Measurements from ENCODE around the gene TCF4.

DNA sequence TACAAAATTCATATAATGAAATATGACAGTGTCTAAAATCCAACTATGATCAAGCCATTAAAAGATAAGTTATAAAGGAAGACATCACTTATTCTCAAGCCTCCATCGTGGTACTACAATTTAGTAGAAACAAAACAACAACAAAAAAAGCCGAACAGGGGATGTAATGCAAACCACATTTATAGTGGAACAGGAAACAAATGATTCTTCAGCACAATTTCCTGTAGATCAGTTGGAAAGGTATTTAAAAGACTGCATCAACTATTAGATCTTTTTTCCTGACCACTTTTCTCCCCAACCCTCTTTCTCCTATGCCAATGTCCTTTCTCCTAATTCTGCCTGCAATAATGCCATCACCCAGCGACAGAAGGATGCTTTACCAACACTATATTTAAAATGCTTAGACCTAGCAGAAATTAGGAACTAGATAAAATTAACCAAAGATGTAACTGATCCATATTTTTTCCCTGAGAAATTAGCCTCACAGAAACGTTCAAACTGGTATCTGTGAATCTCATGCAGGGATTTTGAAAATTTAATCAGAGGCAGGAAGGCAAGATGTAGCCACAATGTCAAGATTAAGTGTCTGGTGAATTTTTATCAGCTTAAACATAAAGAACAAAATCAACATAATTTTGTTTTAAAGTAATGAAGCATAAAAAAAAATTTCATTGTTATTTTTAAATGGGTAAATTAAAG is 271.4 kb downstream of the TCF4 start:
- TF ChIP-seq, protein P1, sequence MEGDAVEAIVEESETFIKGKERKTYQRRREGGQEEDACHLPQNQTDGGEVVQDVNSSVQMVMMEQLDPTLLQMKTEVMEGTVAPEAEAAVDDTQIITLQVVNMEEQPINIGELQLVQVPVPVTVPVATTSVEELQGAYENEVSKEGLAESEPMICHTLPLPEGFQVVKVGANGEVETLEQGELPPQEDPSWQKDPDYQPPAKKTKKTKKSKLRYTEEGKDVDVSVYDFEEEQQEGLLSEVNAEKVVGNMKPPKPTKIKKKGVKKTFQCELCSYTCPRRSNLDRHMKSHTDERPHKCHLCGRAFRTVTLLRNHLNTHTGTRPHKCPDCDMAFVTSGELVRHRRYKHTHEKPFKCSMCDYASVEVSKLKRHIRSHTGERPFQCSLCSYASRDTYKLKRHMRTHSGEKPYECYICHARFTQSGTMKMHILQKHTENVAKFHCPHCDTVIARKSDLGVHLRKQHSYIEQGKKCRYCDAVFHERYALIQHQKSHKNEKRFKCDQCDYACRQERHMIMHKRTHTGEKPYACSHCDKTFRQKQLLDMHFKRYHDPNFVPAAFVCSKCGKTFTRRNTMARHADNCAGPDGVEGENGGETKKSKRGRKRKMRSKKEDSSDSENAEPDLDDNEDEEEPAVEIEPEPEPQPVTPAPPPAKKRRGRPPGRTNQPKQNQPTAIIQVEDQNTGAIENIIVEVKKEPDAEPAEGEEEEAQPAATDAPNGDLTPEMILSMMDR (IDR thresholded peaks at IDR 0.05; ENCODE audit: insufficient read depth, low read depth, low read length) = no peak
- TF ChIP-seq EZH2 (IDR thresholded peaks at IDR 0.05; ENCODE audit: insufficient read depth, low read length) = no peak
